Limb (tissue), 2 donors: ENCODE data around the gene FRMD4A.
A peak's percentile ranks its signal among the peaks of the same experiment; 100 is the strongest.

ENCODE experiments used
- DNase-seq, 2 donors: peaks; one replicate each; pipeline ENCODE4 v3.0.0-alpha.2; 2016; ENCODE audit errors: extremely low spot score in 2 of 2

Gene FRMD4A

GRCh38 chr10:13708256-13708990, 622.3 kb downstream of the FRMD4A start:
- no peak for DNase-seq

- peak; percentile 82 to 84 for DNase-seq
These were observed 623.4 kb downstream of the FRMD4A start for GRCh38 chr10:13707156-13707881.

DNA sequence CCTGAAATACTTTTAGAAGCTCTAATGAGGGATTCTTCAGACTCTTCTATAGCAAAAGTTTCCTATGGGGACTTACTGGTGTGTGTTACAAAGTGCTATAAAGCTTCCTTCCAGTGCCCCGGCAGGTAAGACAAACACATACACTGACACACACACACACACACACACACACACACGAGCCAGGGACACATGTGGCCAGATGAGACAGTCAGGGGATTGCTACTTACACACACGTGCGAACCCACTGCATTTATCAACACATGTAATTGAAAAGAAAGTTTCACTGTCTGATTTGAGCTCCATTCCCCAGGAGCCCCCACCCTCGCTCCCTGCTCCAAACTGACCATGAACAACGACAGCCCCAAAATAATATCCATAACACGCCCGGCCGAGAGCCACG, 624.1 kb downstream of the FRMD4A start:
- DNase-seq, result no peak

DNA sequence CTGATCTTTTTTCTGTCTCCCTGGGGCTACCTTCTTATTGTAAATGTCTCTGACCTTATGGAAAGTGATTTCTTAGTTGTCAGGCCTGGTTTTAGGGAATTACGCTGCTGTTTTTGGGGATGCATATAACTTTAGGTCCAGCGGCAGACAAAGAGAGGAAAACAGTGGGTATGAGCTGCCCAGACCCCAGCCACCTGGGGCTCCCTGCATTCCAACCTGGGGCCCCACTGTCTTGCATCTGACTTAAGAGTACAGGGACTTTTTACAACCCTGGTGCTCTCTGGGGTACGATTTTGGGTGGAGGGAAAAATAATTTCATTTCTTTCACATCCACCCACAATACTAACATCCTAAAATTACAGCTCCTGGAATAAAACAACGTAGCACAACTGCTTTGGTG, 624.5 kb downstream of the FRMD4A start:
- no peak for DNase-seq

- no peak for DNase-seq
These were observed 625.1 kb downstream of the FRMD4A start for GRCh38 chr10:13705526-13706174.

DNA sequence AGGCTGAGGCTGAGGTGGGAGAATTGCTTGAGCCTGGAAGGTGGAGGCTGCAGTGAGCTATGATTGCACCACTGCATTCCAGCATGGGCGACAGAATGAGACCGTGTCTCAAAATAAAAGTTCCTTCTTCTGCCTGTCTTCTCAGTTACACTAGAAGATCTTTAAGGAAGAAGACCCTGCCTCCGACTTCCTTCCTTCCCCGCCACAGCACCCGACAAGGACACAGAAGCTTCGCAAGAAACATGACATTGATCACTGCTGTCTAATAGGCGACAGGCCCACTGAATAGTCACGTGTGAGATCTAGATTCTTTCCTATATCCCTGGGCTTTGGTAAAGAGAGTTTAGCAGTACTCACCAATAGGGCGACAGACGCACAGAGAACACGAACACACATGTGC, 625.8 kb downstream of the FRMD4A start:
- no peak for DNase-seq

DNA sequence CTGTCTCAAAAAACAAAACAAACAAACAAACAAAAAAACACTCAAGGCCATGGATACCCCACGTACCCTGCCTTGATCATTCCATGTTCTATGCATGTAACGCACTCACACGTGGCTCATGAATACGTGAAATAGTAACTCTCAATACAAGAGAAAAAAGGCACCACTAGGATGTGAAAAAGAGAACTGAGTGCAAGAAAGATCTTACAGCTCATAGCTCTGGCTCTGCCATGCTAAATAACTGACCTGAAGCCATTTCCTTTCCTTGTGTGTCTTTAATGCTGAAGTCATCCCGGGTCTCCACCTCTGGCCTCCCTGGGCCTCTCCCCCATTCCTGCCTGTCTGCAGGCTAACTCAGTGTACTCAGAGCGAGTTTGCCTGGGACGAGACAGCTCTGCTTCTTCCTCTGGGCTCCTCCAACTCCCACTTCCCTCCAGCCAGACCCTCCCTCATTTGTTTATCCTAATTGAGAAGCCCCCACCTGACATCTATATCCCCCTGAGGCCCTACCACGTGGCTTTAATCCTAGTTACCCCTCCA, 626.7 kb downstream of the FRMD4A start:
- DNase-seq, result no peak

- DNase-seq, result no peak
These were observed 627.5 kb downstream of the FRMD4A start for GRCh38 chr10:13703101-13703818.

- DNase-seq, result no peak
These were observed 629.4 kb downstream of the FRMD4A start for GRCh38 chr10:13701157-13701919.

- DNase-seq, result no peak
These were observed 630.1 kb downstream of the FRMD4A start for GRCh38 chr10:13700473-13701144.

DNA sequence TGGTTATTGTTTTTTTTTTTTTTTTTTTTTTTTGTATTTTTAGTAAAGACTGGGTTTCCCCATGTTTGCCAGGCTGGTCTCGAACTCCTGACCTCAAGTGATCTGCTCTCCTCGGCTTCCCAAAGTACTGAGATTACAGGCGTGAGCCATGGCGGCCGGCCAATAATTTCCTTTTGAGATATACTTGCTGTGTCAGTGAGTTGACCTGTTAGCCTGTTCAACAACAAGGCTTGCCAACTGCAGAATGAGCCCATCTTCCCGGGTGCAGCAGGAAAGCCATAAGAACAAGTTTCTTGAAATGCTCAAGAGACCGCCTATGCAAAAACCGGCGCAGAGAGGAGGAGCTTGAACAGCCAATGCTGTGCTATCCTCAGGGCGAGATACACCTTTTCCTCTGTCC, 631.5 kb downstream of the FRMD4A start:
- no peak for DNase-seq

DNA sequence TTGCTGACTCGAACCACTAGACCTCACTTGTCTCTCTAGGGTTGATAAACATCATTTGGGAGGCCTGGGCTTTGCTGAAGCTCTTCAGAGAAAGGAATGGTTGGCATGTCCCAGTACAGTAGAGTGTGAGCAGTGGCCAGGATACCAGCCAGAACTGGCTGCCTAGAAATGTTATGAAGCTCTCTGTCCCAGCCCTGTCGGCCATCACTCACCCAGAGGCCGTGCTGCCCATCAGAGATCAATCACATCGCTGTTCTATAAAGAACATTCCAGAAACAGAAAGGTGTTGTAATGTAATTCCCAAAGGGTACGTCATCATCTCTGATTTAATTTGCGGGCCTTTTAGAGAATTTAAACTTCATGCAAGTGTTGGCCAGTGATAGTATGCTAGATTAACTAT, 632.5 kb downstream of the FRMD4A start:
- DNase-seq, result no peak

- no peak for DNase-seq
These were observed 634.7 kb downstream of the FRMD4A start for GRCh38 chr10:13696071-13696470.

GRCh38 chr10:13695588-13695987, 635.1 kb downstream of the FRMD4A start:
- DNase-seq, result no peak

DNA sequence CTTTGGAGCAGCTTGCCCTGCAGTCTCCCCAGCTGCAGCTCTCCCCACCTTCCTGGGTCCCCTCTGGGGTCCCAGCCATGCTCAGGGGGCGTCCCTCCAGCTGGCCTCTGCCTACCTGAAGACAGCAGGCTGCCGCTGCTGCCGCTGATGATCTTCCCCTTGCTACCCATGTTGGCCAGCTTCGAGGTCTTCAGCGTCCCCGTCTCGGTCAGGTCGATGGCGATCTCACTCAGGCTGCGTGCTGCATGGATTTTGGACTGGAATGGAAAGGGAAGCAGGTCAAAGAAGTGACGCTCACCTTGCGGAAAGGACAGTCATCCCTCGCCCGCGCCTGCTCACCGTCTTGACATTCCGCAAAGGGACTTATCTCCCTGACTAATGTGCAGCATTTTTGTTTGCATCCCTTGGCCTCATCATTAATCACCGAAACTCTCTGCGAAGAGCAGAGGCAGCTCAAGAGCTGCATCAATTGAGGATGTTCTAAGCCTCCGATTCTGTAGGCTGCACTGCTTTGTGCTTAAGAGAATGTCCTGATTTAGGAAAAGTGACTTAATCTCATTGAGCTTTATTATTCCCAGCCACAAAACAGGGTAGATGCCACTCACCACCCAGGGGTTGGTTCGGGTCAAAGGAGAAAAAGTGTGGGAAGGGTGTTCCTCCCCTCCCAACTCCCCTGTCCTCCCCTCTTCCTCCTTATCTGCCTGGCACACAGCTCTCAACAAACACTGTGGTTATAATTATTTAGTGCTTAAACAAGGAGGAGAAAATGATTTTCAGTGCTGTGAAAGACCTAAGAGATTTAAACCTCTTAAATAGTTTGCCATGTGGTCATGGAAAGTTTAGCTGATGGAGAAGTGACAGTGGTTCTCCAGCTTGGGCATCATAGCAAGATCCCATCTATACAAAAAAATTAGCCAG, 636.7 kb downstream of the FRMD4A start:
- no peak for DNase-seq

- no peak for DNase-seq
These were observed 640.4 kb downstream of the FRMD4A start for GRCh38 chr10:13690281-13690825.

GRCh38 chr10:13686331-13686752, 644.4 kb downstream of the FRMD4A start:
- no peak for DNase-seq

GRCh38 chr10:13685885-13686284, 644.8 kb downstream of the FRMD4A start:
- DNase-seq, result no peak
